Osteoblast (primary cell): ENCODE measurements around the gene TXNL4B. TPM values are rescaled to one million over a fixed set of nuclear protein-coding genes. Genes with fewer than 3 reads are reported as not detected.
"Not testable (repeated sequence)": the region's sequence is repeated elsewhere in the genome, so short reads cannot be mapped to it uniquely, and the experiment has no call there.

Experiments used
- DNase-seq: peaks from one replicate; pipeline ENCODE4 v3.0.0; 2011; ENCODE audit warnings: low spot score, mixed read lengths; ENCODE audit not compliant: insufficient read length; ENCODE audit errors: missing footprints
- H2AFZ ChIP-seq: 2 replicates; pipeline ENCODE4 v1.6.0; 2011; ENCODE audit warnings: mild to moderate bottlenecking, low read length
- H3K27ac ChIP-seq: 2 replicates; pipeline ENCODE4 v1.5.1; 2011; ENCODE audit warnings: mild to moderate bottlenecking, low read depth, low read length, moderate library complexity
- H3K27me3 ChIP-seq: 2 replicates; pipeline ENCODE4 v1.6.0; 2012; ENCODE audit warnings: mild to moderate bottlenecking, control low read depth, inconsistent platforms, low read length, moderate library complexity; ENCODE audit not compliant: insufficient read depth
- H3K36me3 ChIP-seq: 2 replicates; pipeline ENCODE4 v1.5.1; 2011; ENCODE audit warnings: mild to moderate bottlenecking, low read length, control low read depth, moderate library complexity; ENCODE audit not compliant: insufficient read depth
- H3K4me1 ChIP-seq: 2 replicates; pipeline ENCODE4 v1.5.1; 2011; ENCODE audit warnings: mild to moderate bottlenecking, low read length, control low read depth, moderate library complexity; ENCODE audit not compliant: insufficient read depth
- H3K4me2 ChIP-seq: 2 replicates; pipeline ENCODE4 v1.6.0; 2011; ENCODE audit warnings: mild to moderate bottlenecking, low read length; ENCODE audit not compliant: insufficient read depth
- H3K4me3 ChIP-seq: fragments of 200-600 bp; sonication (generic); 3 replicates; pipeline ENCODE4 v1.5.1; 2012; ENCODE audit warnings: mild to moderate bottlenecking, low read length, inconsistent platforms; ENCODE audit not compliant: insufficient read depth
- H3K79me2 ChIP-seq: 2 replicates; pipeline ENCODE4 v1.6.0; 2012; ENCODE audit warnings: mild to moderate bottlenecking, low read length, control low read depth, inconsistent platforms; ENCODE audit not compliant: insufficient read depth
- H3K9me3 ChIP-seq: 2 replicates; pipeline ENCODE4 v1.5.1; 2011; ENCODE audit warnings: low read depth, low read length, control low read depth
- H4K20me1 ChIP-seq: 2 replicates; pipeline ENCODE4 v1.6.0; 2012; ENCODE audit warnings: mild to moderate bottlenecking, low read length, control low read depth; ENCODE audit not compliant: insufficient read depth
- total RNA-seq: library from RNA; depleted of rRNA; stranded (reverse); fragments of >200 nt; gene quantifications from 2 replicates; pipeline ENCODE4 v1.2.3, GENCODE V29; 2012
- TF ChIP-seq, protein P1 (sequence below): IDR thresholded peaks from 2 replicates; pipeline ENCODE4 v1.5.1; 2011; ENCODE audit warnings: mild to moderate bottlenecking, low read depth, low read length, moderate library complexity; ENCODE audit errors: extremely low read depth

TXNL4B gene
- total RNA-seq, 1 donor: 12.3 TPM

DNA sequence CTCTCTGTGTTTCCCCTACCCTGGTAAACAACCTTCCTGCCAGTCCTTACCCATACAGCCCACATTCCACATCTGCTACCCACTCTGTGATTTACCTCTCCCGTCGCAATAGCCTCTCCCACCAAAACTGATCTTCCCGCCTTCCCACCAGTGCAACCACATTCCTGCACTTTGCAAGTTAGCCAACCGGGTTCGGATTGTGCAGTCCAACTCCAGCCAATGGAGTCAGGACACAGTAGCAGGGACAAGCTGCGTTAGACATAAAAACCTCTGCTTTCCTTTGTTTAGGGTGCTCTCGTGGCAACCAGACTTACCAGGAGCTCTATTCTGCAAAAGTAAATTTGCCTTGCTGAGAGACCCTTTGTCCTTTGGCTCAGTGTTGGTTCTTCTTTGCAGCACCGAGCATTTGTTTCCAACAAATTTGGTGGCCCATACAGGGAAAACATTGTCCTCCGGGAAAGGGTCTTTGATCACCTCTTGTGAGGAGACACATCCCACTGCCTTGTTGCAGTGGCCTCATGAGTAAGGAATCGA is 29.0 kb downstream of the TXNL4B start:
- Histone ChIP-seq H3K27ac (no peak overlapping the region), H3K4me3 (no peak overlapping the region), H2AFZ (no peak overlapping the region), H3K4me2 (no peak overlapping the region), H3K27me3 (no peaks in the 10 kb centered on the region), H4K20me1 (peaks cover 5% of the 10 kb centered on the region), H3K4me1 (no peaks in the 10 kb centered on the region), H3K79me2 (no peaks in the 10 kb centered on the region), H3K9me3 (no peaks in the 10 kb centered on the region), H3K36me3 (no peaks in the 10 kb centered on the region)
- DNase-seq: no peak
- TF ChIP-seq, protein P1, sequence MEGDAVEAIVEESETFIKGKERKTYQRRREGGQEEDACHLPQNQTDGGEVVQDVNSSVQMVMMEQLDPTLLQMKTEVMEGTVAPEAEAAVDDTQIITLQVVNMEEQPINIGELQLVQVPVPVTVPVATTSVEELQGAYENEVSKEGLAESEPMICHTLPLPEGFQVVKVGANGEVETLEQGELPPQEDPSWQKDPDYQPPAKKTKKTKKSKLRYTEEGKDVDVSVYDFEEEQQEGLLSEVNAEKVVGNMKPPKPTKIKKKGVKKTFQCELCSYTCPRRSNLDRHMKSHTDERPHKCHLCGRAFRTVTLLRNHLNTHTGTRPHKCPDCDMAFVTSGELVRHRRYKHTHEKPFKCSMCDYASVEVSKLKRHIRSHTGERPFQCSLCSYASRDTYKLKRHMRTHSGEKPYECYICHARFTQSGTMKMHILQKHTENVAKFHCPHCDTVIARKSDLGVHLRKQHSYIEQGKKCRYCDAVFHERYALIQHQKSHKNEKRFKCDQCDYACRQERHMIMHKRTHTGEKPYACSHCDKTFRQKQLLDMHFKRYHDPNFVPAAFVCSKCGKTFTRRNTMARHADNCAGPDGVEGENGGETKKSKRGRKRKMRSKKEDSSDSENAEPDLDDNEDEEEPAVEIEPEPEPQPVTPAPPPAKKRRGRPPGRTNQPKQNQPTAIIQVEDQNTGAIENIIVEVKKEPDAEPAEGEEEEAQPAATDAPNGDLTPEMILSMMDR: no peak

DNA sequence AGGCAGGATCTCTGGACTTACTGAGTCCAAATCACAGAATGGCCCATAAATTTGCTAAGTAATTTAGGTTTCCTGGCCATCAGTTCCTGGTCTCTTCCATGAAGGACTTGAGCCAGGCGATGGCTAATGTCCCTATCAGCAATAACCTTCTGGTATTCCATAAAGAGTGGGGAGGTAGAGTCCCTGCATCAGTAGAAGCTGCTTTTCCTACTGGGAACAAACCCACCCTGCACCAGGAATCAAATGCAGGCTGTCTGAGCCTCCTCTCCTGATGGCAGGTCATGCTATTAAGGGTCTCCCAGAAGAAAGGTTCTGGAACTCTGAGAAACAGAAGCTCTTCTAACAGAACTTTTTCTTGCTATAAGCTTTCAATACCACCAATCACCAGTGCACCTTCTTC is 31.9 kb downstream of the TXNL4B start:
- Histone ChIP-seq H3K79me2 (no peaks in the 10 kb centered on the region), H4K20me1 (peaks cover 5% of the 10 kb centered on the region), H2AFZ (no peak overlapping the region), H3K36me3 (no peaks in the 10 kb centered on the region), H3K4me2 (no peak overlapping the region), H3K9me3 (no peaks in the 10 kb centered on the region), H3K4me3 (no peak overlapping the region), H3K4me1 (no peaks in the 10 kb centered on the region), H3K27me3 (no peaks in the 10 kb centered on the region), H3K27ac (no peak overlapping the region)
- TF ChIP-seq, protein P1: no peak
- DNase-seq: no peak

DNA sequence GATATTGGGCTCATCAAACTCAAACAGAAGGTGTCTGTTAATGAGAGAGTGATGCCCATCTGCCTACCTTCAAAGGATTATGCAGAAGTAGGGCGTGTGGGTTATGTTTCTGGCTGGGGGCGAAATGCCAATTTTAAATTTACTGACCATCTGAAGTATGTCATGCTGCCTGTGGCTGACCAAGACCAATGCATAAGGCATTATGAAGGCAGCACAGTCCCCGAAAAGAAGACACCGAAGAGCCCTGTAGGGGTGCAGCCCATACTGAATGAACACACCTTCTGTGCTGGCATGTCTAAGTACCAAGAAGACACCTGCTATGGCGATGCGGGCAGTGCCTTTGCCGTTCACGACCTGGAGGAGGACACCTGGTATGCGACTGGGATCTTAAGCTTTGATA is 33.0 kb downstream of the TXNL4B start:
- TF ChIP-seq, protein P1: no peak
- H3K9me3 ChIP-seq: no peaks in the 10 kb centered on the region
- no peak overlapping the region for H3K27ac ChIP-seq
- H3K4me2 ChIP-seq: no peak overlapping the region
- H3K79me2 ChIP-seq: no peaks in the 10 kb centered on the region
- no peak overlapping the region for H3K4me3 ChIP-seq
- DNase-seq: no peak
- H3K36me3 ChIP-seq: no peaks in the 10 kb centered on the region
- H4K20me1 ChIP-seq: no peaks in the 10 kb centered on the region
- no peak overlapping the region for H2AFZ ChIP-seq
- no peaks in the 10 kb centered on the region for H3K27me3 ChIP-seq
- no peaks in the 10 kb centered on the region for H3K4me1 ChIP-seq

DNA sequence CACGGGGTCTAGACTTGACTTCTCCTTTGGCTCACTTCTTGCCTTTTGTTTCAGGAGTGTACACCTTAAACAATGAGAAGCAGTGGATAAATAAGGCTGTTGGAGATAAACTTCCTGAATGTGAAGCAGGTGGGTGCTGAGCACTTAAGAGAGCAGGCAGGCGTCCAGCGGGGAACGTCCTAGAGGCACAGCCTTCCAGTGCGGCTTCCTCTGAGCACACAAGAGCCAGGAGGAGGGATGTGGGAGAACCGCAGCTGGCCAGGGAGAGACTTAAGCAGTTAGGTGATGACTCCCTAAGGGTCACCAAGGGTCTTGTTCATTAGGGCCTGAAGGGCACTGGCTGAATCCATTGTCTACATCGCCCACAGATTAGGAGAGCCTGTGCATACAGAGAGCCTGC is 34.4 kb downstream of the TXNL4B start:
- H4K20me1 ChIP-seq, H3K4me3 ChIP-seq, H2AFZ ChIP-seq, H3K4me2 ChIP-seq, DNase-seq, H3K9me3 ChIP-seq, H3K4me1 ChIP-seq, H3K36me3 ChIP-seq, H3K27ac ChIP-seq, H3K79me2 ChIP-seq, H3K27me3 ChIP-seq: not testable (repeated sequence)

DNA sequence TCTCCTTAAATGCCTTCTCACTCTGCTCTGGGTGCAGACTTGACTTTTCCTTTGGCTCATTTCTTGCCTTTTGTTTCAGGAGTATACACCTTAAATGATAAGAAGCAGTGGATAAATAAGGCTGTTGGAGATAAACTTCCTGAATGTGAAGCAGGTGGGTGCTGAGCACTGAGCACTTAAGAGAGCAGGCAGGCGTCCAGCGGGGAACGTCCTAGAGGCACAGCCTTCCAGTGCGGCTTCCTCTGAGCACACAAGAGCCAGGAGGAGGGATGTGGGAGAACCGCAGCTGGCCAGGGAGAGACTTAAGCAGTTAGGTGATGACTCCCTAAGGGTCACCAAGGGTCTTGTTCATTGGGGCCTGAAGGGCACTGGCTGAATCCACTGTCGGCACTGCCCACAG is 36.1 kb downstream of the TXNL4B start:
- not testable (repeated sequence) for H3K9me3 ChIP-seq, H3K27me3 ChIP-seq, DNase-seq, H2AFZ ChIP-seq, H3K4me3 ChIP-seq, H3K4me2 ChIP-seq, H3K4me1 ChIP-seq, H3K79me2 ChIP-seq, H3K27ac ChIP-seq, H3K36me3 ChIP-seq, H4K20me1 ChIP-seq
